Activated CD8-positive, alpha-beta T cell treated with anti-CD3 and anti-CD28 coated beads for 36 hours (primary cell): ENCODE data around the gene BCL2. TPM values are rescaled to one million over a fixed set of nuclear protein-coding genes. Genes with fewer than 3 reads are reported as not detected.

Experiments
- ATAC-seq: fragments of 200-7000 bp; cut with Tn5 transposase; one replicate; pipeline ENCODE4 v1.10.0; 2021; ENCODE audit warnings: mild to moderate bottlenecking, moderate library complexity
- CTCF ChIA-PET: fragments of 350-600 bp; sonication (Branson Sonifier 250); formaldehyde crosslinking; loops from one replicate; lab custom pipeline; 2021; ENCODE audit warnings: antibody characterized with exemption; lab: Charles Lee
- POLR2A ChIA-PET: fragments of 350-600 bp; sonication (Branson Sonifier 250); formaldehyde crosslinking; loops from one replicate; lab custom pipeline; 2021; ENCODE audit warnings: antibody characterized with exemption; lab: Charles Lee
- DNase-seq: peaks from one replicate; pipeline ENCODE4 v3.0.0-alpha.2; 2020
- H3K27ac Mint-ChIP-seq: one replicate; pipeline ENCODE4 v1.8.0; 2021; ENCODE audit warnings: mild to moderate bottlenecking, mixed read lengths
- H3K27me3 Mint-ChIP-seq: one replicate; pipeline ENCODE4 v1.8.0; 2021; ENCODE audit warnings: mixed read lengths
- H3K36me3 Mint-ChIP-seq: one replicate; pipeline ENCODE4 v1.8.0; 2021; ENCODE audit warnings: low read depth, mixed read lengths
- H3K4me1 Mint-ChIP-seq: one replicate; pipeline ENCODE4 v1.8.0; 2021; ENCODE audit warnings: low read depth, mixed read lengths
- H3K4me3 Mint-ChIP-seq: one replicate; pipeline ENCODE4 v1.8.0; 2021; ENCODE audit warnings: mild to moderate bottlenecking, moderate library complexity, mixed read lengths
- H3K9me3 Mint-ChIP-seq: one replicate; pipeline ENCODE4 v1.8.0; 2021; ENCODE audit warnings: mixed read lengths
- intact Hi-C: fragments of 100-400 bp; cut with micrococcal nuclease; formaldehyde crosslinking; loops from one replicate; pipeline ENCODE4 v1.10.0; 2022
- total RNA-seq, 2 experiments: library from RNA; stranded (reverse); gene quantifications; one replicate each; pipeline ENCODE4 v1.2.3, GENCODE V29; 2021
- TF ChIP-seq, protein P1 (sequence below): fragments of 200-600 bp; IDR thresholded peaks from one replicate; pipeline ENCODE4 v1.8.0; 2022; ENCODE audit warnings: antibody characterized with exemption, mild to moderate bottlenecking

BCL2 gene
- total RNA-seq, 2 experiments from 2014 or later, result 104 to 107 TPM

DNA sequence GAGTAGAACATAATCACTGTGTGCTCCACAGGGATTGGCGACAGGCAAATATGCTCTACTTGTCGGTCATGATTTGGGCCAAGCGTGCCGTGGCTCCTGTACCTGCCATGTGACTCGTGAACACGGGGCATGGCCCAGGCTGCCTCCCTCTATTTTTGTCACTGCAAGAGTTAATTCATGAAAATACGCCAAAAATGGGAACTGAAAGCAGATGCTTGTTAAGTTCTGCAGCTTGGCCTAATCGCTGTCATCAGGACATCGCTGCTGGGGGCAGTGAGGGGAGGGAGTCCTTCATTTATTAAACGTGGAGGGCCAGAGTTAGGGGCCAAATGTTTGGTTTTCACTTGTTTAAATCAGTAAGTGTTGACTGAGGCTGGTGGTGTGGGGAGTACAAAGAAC lies 177.8 kb downstream of the BCL2 start:
- no peak for ATAC-seq
- CTCF ChIA-PET, result interaction anchor here (1.2 to 3.5 kb wide), 3 partner anchors 10 to 198 kb away, joined by 4 to 20 read pairs (median 14); no protein-coding TSS in a partner anchor
- Mint-ChIP-seq H3K4me3 (no peak overlapping the region), H3K27me3 (no peaks in the 10 kb centered on the region), H3K4me1 (peaks cover 55% of the 10 kb centered on the region), H3K36me3 (peaks cover 51% of the 10 kb centered on the region), H3K9me3 (peaks cover 5% of the 10 kb centered on the region), H3K27ac (peak overlapping the region; percentile 14)
- POLR2A ChIA-PET, result interaction anchor here (1.2 to 9.6 kb wide), 2 partner anchors 9 to 14 kb away, joined by 8 to 59 read pairs; no protein-coding TSS in a partner anchor
- intact Hi-C loops, result no loop called here
- no peak for DNase-seq
- TF ChIP-seq, protein P1, sequence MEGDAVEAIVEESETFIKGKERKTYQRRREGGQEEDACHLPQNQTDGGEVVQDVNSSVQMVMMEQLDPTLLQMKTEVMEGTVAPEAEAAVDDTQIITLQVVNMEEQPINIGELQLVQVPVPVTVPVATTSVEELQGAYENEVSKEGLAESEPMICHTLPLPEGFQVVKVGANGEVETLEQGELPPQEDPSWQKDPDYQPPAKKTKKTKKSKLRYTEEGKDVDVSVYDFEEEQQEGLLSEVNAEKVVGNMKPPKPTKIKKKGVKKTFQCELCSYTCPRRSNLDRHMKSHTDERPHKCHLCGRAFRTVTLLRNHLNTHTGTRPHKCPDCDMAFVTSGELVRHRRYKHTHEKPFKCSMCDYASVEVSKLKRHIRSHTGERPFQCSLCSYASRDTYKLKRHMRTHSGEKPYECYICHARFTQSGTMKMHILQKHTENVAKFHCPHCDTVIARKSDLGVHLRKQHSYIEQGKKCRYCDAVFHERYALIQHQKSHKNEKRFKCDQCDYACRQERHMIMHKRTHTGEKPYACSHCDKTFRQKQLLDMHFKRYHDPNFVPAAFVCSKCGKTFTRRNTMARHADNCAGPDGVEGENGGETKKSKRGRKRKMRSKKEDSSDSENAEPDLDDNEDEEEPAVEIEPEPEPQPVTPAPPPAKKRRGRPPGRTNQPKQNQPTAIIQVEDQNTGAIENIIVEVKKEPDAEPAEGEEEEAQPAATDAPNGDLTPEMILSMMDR, result no peak

DNA sequence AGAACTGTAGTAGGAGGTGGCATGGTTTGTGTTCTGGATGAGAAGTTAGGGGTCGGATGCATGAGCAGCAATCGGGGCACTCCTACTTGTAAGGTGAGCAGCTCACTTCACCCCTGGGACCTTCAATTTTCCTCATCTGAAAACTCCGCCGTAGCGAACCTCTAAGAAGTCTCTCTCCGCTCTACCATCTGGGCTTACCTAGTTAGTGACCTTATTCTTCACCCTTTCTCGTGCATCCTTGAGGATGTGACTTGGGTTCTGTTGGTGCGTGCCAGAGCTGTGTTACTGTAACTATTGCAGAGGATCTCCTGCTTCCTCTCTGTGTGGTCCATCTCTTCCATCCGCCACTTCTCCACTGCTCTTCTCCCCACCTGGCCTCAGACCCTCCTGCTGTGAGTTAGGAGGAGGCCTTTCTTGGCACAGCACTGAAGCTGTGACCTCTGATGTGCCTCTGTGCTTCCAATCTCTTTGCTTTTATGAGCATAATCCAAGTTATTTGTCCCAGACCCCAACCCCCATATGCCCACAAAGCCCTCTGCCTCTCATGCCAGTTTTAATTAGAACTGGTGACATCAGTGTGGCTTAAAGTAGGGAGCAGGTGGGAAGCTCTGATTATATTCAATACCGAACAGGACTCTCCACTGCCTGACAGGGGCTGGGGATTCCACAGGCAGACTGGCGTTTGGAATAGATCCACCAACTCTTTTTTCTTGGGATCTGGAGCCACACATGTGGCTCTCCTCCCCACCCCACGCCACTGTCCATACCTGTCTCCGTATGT lies 178.4 kb downstream of the BCL2 start:
- ATAC-seq, result no peak
- TF ChIP-seq, protein P1, result no peak
- no peak overlapping the region for H3K4me3 Mint-ChIP-seq
- H3K9me3 Mint-ChIP-seq, result peaks cover 5% of the 10 kb centered on the region
- H3K36me3 Mint-ChIP-seq, result peaks cover 49% of the 10 kb centered on the region
- intact Hi-C loops, result no loop called here
- peaks cover 56% of the 10 kb centered on the region for H3K4me1 Mint-ChIP-seq
- ChIA-PET POLR2A (interaction anchor here (1.1 to 9.6 kb wide), 3 partner anchors 9 to 15 kb away, joined by 3 to 59 read pairs (median 8); no protein-coding TSS in a partner anchor), CTCF (interaction anchor here (1.0 to 3.5 kb wide), 5 partner anchors 10 to 182 kb away, joined by 4 to 20 read pairs (median 5); no protein-coding TSS in a partner anchor)
- DNase-seq, result no peak
- H3K27me3 Mint-ChIP-seq, result no peaks in the 10 kb centered on the region
- peak overlapping the region; percentile 14 for H3K27ac Mint-ChIP-seq

DNA sequence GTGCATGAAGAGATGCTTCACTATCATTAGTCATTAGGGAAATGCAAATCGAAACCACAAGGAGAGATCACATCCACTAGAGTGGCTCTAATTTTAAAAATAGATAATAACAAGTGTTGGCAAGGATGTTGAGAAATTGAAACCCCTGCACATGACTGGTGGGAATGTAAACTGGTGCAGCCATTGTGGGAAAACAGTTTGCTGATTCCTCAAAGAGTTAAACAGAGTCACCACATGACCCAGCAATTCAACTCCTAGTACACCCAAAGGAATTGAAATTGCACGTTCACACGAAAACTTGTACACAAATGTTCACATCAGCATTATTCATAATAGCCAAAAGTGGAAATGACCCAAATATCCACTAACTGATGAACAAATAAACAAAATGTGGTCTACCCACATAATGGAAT lies 179.5 kb downstream of the BCL2 start:
- no peak overlapping the region for H3K4me3 Mint-ChIP-seq
- ATAC-seq, result no peak
- TF ChIP-seq, protein P1, result no peak
- no peak overlapping the region for H3K27ac Mint-ChIP-seq
- no peaks in the 10 kb centered on the region for H3K27me3 Mint-ChIP-seq
- H3K4me1 Mint-ChIP-seq, result peaks cover 67% of the 10 kb centered on the region
- ChIA-PET CTCF (interaction anchor here (1.0 to 3.5 kb wide), 4 partner anchors 12 to 178 kb away, joined by 5 to 20 read pairs (median 7); no protein-coding TSS in a partner anchor), POLR2A (interaction anchor here (0.7 to 9.6 kb wide), 5 partner anchors 11 to 46 kb away, joined by 3 to 59 read pairs (median 3); no protein-coding TSS in a partner anchor)
- peaks cover 7% of the 10 kb centered on the region for H3K9me3 Mint-ChIP-seq
- intact Hi-C loops, result no loop called here
- no peak for DNase-seq
- peaks cover 59% of the 10 kb centered on the region for H3K36me3 Mint-ChIP-seq

GRCh38 chr18:63138436-63139340 lies 180.9 kb downstream of the BCL2 start:
- intact Hi-C loops, result loop anchor here (2.0 kb wide), 1 partner anchor 16 kb away; no protein-coding TSS in a partner anchor
- peak overlapping the region; percentile 75 for H3K4me3 Mint-ChIP-seq
- H3K27ac Mint-ChIP-seq, result peak overlapping the region; percentile 88
- TF ChIP-seq, protein P1, result no peak
- POLR2A ChIA-PET, result interaction anchor here (0.5 to 9.6 kb wide), 9 partner anchors 9 to 227 kb away, joined by 3 to 59 read pairs (median 4); partner anchors contain the start of gene BCL2
- peaks cover 66% of the 10 kb centered on the region for H3K4me1 Mint-ChIP-seq
- peak; percentile 36 for DNase-seq
- H3K36me3 Mint-ChIP-seq, result peaks cover 57% of the 10 kb centered on the region
- ATAC-seq, result peak; percentile 21
- H3K9me3 Mint-ChIP-seq, result peaks cover 7% of the 10 kb centered on the region
- H3K27me3 Mint-ChIP-seq, result no peaks in the 10 kb centered on the region
- CTCF ChIA-PET, result interaction anchor here (0.8 to 2.2 kb wide), 7 partner anchors 13 to 301 kb away, joined by 3 to 9 read pairs (median 3); no protein-coding TSS in a partner anchor
